GM18505 (cell line): Measurements from ENCODE around the gene ARL13B.

Experiments used
- ATAC-seq: cut with Tn5 transposase; IDR thresholded peaks from one replicate; pipeline ENCODE4 v1.9.1; 2021; ENCODE audit not compliant: unreplicated experiment
- POLR2A ChIP-seq: IDR thresholded peaks from 4 replicates; pipeline ENCODE4 v1.6.1; 2011; ENCODE audit warnings: borderline replicate concordance; ENCODE audit not compliant: insufficient read depth, insufficient read length; ENCODE audit errors: extremely low read depth

Gene ARL13B

DNA sequence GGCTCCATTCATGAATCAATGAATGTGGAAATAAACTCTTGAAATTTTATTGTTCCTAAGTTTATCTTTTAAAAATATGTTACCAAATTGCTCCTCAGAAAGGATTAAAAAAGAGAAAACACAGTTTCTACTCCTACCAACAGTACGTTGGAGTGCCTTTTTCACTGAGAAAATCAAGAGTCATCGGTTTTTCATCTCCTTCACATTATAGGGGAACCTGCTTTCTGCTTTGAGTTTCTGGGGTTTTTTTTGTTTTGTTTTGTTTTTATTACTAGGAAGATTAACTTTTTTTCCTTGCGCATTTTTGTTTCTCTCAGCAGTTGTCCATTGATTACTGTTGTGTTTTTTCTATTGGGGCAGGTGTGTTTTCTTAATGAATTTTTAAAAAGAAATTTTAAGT lies 3.5 kb downstream of the ARL13B start:
- TF ChIP-seq POLR2A: no peak
- no peak for ATAC-seq

DNA sequence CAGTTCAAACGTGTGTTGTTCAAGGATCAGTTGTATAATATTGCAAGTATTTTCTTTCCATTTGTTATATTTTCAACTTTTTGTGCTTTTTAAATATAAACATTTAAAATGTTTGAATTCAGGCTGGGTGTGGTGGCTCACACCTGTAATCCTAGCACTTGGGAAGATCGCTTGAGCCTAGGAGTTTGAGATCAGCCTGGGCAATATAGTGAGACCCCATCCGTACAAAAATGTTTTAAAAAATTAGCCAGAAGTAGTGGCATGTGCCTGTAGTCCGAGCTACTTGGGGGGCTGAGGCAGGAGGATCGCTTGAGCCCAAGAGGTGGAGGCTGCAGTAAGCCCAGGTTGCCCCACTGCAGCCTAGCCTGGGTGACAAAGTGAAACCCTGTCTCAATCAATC lies 4.7 kb downstream of the ARL13B start:
- no peak for ATAC-seq
- TF ChIP-seq POLR2A: no peak

DNA sequence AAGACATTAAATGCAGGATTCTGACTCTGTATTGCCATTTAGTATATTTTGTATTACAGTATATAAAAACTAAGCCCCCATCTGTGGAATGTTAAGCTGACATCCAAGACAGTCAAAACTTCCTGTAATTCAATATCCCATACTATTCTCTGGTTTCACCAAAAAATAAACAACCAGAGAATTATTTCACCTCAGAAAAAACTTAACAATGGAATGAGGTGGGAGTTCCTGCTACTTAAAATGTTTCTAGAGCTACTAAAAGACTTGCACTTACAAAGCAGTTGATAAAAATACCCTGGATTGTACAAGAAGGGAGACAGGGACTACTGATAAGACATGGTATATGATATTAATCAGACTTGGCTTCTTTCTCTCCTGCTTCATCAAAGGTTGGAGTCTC lies 8.3 kb downstream of the ARL13B start:
- no peak for ATAC-seq
- TF ChIP-seq POLR2A: no peak

DNA sequence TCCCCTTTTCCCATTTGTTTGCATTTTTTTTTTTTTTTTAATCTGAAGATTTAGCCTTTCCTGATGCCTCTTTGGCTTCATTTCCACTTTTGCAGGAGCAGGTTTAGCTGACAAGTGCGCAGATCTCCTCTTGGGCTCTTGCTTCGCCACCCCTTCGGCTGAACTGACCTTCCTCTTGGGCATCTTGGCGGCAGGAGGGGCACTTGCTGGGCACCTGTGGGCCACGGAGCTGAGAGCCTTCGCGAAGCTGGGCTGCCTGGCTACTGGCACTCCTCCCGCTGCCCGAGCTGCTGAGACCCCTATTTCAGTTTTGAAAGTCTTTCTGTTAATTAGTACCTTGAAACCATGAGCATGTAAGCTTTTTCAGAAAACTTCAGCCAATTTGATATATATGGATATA lies 8.8 kb downstream of the ARL13B start:
- no peak for ATAC-seq
- no peak for TF ChIP-seq POLR2A

DNA sequence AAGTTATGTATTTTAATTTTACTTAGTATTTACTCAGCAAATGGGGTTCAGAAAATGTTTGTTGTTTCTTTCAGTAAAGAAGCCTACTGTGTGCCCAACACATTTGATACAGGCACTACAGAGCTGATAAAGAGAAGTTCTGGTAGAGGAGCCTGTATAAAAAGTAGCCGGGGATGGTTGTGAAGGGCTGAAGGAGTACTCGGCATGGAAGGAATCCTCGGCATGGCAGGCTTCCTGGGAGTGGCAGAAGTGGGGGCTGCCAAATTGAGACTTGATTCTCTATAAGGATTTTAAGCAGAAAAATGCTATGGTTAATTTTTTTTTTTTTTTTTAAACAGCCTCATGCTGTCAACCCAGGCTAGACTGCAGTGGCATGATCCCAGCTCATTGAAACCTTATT lies 9.3 kb downstream of the ARL13B start:
- no peak for TF ChIP-seq POLR2A
- ATAC-seq: no peak

DNA sequence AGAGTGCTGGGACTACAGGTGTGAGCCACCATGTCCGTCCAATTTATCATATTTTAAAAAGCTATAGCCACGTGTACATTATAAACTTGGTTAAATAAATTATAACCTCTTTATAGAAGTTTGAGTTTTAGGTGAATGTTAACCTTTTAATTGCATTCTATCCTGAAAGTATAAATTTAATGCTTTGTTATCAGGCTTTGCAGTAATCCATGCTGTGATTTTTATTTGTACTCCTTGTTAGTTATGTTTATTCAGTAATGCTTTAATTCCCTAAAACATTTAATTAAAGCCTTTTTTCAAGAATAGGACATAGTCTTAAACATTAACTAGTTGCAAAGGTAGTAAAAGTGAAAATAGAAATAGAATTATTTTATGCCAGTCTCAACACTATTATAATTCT lies 11.7 kb downstream of the ARL13B start:
- TF ChIP-seq POLR2A: no peak
- no peak for ATAC-seq

DNA sequence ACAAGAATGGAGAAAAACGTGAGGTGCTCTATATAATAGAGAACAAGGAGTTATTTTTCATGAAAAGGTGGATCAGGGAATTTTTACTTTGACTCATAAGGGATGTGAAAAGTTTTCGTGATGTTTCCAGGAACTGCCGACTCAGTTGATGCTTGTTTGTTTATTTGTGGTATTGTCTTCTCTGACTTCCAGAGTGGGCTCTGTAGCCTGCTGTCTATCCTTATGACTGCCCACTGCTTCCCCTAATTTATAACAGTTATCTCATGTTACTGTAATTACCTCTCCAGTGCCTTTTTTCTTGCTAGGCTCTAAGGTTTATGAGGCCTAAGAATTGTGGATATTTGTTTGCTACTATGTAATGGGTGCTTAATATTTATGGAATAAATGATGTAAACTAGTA lies 12.3 kb downstream of the ARL13B start:
- TF ChIP-seq POLR2A: no peak
- ATAC-seq: no peak

DNA sequence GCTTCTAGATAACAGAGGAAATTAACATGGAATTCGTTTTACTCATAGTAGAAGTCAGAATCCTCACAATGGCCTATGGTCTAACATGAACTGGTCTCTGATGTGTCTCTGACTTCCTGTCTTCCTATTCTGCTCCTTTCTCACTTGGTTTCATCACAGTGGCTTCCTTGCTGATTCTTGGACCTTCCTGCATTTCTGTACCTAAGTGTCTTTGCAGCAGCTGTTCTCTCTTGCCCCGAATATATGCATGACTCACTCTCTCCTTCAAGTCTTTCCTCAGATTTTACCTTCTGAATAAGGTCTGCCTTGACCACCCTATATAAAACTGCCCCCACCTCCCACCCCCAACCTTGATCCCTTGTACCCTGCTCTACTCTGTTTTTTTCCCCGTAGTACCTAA lies 14.1 kb downstream of the ARL13B start:
- TF ChIP-seq POLR2A: no peak
- ATAC-seq: no peak

DNA sequence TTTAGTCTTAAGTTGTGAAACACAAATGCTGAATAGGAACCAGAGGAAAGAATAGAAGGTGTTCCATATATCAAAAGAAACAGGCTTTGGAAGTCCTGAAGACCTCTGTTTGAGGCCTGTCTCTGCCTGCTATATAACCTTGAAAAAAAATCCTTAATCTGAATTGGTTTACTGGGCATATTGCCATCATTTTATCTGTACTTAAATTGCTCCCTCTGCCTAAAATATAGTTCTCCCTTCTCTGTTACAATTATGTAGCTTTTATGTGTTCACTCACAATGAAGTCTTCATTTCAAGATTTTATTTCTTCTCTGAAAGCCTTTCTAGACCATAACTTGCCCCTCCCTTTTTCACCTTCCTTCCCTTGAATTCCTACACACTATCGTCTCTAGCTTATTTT lies 21.2 kb downstream of the ARL13B start:
- no peak for TF ChIP-seq POLR2A
- no peak for ATAC-seq

DNA sequence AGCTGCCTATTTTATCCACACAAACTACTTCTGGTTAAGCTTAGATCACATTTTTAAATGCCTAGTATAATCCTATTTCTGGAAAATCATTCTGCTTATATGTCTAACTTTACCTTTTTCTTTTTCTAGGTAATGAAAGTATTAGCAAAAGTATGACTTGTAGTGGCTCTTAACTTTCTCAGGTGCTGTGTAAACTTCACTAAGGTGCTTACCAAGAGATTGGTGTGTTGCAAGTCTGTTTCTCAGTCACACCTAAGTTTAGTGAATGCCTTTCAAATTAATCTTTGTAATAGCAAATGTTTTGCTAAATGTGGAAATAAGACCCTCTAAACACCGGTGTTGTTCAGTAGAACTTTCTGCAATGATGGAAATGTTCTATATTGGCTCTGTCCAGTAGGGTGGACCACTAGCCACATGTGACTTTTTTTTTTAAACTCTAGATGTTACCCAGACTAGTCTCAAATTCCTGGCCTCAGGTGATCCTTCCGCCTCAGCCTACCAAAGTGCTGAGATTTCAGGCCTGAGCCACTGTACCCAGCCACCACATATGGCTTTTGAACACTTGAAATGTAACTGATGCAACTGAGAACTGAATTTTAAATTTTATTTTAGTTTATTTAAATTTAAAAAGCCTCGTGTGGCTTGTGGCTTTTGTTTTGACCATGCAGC lies 22.0 kb downstream of the ARL13B start:
- no peak for ATAC-seq
- no peak for TF ChIP-seq POLR2A

DNA sequence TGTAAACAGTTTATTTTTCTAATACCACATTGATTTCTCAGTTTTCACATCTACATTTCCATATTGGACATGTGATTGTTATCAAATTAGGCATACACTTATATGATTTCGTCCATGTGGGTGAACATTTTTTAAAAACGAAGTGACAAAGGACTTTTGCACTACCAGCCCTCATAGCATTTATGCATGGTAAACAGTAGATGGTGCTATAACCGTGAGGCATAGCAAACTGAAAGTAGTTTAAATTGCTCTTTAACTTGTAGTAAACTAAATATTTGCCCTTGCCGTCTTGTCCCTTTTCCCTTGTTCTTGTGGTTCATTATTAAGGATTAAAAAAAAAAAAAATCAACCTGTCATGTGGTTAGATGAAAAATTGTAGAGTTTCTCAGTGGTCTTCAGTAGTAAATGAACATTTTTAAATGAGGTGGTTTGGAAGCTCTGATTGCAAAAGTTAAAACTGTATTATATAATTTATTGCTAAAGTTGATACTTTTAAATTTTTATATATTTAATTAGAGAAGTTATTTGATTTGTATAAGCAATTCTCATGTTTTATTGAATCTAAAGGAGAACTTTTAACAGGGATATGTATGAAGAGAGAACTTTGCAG lies 24.5 kb downstream of the ARL13B start:
- peak; percentile 94 for ATAC-seq
- TF ChIP-seq POLR2A: no peak

DNA sequence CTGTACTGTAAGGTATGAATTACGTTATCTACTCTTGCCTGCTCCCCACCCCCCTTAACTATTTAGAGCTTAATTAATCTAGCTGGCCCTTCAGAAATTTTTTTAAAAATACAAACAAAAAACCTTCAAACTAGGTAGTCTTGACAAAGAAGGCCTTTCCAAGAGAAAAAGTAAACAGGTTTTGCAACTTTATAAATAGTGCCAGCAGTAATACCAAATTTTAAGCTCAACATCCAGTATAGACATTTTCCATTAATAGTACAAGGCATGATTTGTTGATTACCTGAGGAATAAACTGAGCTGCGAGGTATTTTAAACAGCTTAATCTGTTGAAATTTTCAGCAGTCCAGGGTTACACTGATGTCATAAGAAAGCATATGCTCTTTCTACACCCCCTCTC lies 28.3 kb downstream of the ARL13B start:
- TF ChIP-seq POLR2A: no peak
- ATAC-seq: no peak

DNA sequence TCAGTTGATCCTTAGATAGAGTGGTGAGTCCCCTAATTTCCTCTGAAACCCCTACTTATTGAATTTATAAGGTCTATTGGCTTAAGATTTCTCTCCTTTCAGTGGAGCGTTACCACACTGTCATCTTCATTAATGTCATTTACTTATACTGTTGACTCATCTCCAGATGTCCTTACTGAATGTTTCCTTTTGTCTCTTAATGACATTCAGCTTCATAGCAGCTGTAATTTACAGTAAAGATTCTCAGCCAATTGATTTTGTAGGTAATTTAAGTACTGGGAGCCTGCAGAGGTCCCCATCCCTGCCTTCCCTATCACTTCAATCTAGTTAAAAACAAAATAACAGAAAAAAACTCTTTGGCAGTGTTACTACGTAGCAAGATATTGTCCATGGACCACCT lies 29.7 kb downstream of the ARL13B start:
- no peak for ATAC-seq
- no peak for TF ChIP-seq POLR2A

DNA sequence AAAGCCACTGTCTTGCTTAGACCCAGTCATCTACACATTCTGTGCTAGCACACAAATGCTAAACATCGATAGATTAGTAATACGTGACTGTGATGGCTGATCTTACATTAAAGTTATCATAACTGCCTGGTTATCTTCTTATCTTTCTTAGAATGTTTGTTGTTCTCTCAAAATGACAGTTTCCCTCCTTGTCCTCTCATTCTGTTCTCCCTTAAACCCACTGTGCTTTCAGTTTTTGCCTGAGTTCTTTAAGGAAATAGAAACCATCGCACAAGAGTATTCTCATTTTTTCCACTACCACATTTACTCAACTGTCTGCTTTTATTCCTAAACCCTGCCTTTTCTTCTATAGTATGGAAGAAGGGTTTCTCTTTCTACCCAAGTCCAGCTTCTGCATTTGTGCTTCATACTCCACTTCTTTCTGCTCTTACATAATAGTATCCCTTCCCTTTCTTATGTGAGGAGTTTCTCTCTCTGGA lies 31.3 kb downstream of the ARL13B start:
- ATAC-seq: no peak
- TF ChIP-seq POLR2A: no peak
